H1 (cell line): ENCODE data around the gene LCOR. TPM values are rescaled to one million over a fixed set of nuclear protein-coding genes. Genes with fewer than 3 reads are reported as not detected.

ENCODE experiments used
- CTCF ChIA-PET: fragments of 300-600 bp; sonication (Branson Sonifier 250); formaldehyde crosslinking; loops from one replicate; lab custom pipeline; 2021; ENCODE audit not compliant: partially characterized antibody; lab: Charles Lee
- POLR2A ChIA-PET: fragments of 300-600 bp; sonication (Branson Sonifier 250); formaldehyde crosslinking; loops from one replicate; lab custom pipeline; 2021; ENCODE audit warnings: inconsistent platforms; ENCODE audit not compliant: partially characterized antibody; lab: Charles Lee
- DNase-seq, 2 experiments: peaks; one replicate each; pipeline versions ENCODE4 v3.0.0 to v3.0.0-alpha.2; 2010 to 2022; ENCODE audit warnings: low spot score in 2 of 2, low read depth in 1 of 2, mixed read lengths in 1 of 2
- FAIRE-seq: peaks from 2 replicates; lab custom pipeline; 2011; peaks lifted over from hg19 to GRCh38; lab: Jason Lieb, UNC
- H2AFZ ChIP-seq: 2 replicates; pipeline ENCODE4 v1.8.1; 2012; ENCODE audit warnings: low read length, inconsistent platforms
- H2AK5ac ChIP-seq: 2 replicates; pipeline ENCODE4 v1.6.1; 2013; ENCODE audit warnings: low read depth, low read length
- H2BK120ac ChIP-seq: replicated peaks from 2 replicates; pipeline ENCODE3; 2013; ENCODE audit warnings: low read depth, low read length, inconsistent platforms
- H2BK12ac ChIP-seq: 2 replicates; pipeline ENCODE4 v1.6.1; 2013; ENCODE audit warnings: low read depth, low read length
- H2BK15ac ChIP-seq: 2 replicates; pipeline ENCODE4 v1.6.1; 2013; ENCODE audit warnings: low read length
- H2BK20ac ChIP-seq: 2 replicates; pipeline ENCODE4 v1.6.1; 2013; ENCODE audit warnings: low read length
- H2BK5ac ChIP-seq: 2 replicates; pipeline ENCODE4 v1.6.1; 2013; ENCODE audit warnings: low read depth, low read length
- H3K14ac ChIP-seq: 2 replicates; pipeline ENCODE4 v1.6.1; 2013; ENCODE audit warnings: inconsistent platforms; ENCODE audit not compliant: insufficient read length
- H3K18ac ChIP-seq: 2 replicates; pipeline ENCODE4 v1.6.1; 2013; ENCODE audit warnings: low read length; ENCODE audit errors: extremely low read depth
- H3K23ac ChIP-seq: 2 replicates; pipeline ENCODE4 v1.6.1; 2013; ENCODE audit warnings: inconsistent platforms; ENCODE audit not compliant: insufficient read length
- H3K23me2 ChIP-seq: 2 replicates; pipeline ENCODE4 v1.6.1; 2013; ENCODE audit warnings: low read depth, low read length
- H3K27ac ChIP-seq: 2 replicates; pipeline ENCODE4 v1.6.1; 2011; ENCODE audit warnings: low read depth, low read length, inconsistent platforms
- H3K27me3 ChIP-seq, 4 experiments: replicated peaks in 1 of 4; 1 replicate in 1 of 4; 2 replicates in 3 of 4; pipeline versions ENCODE4 v1.6.1 to v1.8.1; 2011 to 2013; ENCODE audit warnings: low read length in 3 of 4, mild to moderate bottlenecking in 3 of 4, inconsistent platforms in 2 of 4, mixed read lengths in 2 of 4, moderate library complexity in 1 of 4; ENCODE audit not compliant: control insufficient read depth in 3 of 4, insufficient read depth in 3 of 4; ENCODE audit errors: extremely low read depth in 1 of 4
- H3K36me3 ChIP-seq, 4 experiments: 2 replicates each; pipeline versions ENCODE4 v1.6.1 to v1.8.1; 2011 to 2013; ENCODE audit warnings: mild to moderate bottlenecking in 4 of 4, low read length in 3 of 4, moderate library complexity in 2 of 4, control low read depth in 1 of 4, inconsistent platforms in 1 of 4; ENCODE audit not compliant: insufficient read depth in 4 of 4, control insufficient read depth in 2 of 4
- H3K4ac ChIP-seq: replicated peaks from 2 replicates; pipeline ENCODE3; 2013; ENCODE audit warnings: low read length, low read depth, mixed read lengths, inconsistent platforms; ENCODE audit not compliant: insufficient read length
- H3K4me1 ChIP-seq, 4 experiments: replicated peaks in 1 of 4; 1 replicate in 1 of 4; 2 replicates in 3 of 4; pipeline versions ENCODE4 v1.6.1 to v1.8.1; 2011 to 2013; ENCODE audit warnings: low read length in 3 of 4, inconsistent platforms in 2 of 4, mixed read lengths in 1 of 4; ENCODE audit not compliant: insufficient read depth in 4 of 4, control insufficient read depth in 3 of 4
- H3K4me2 ChIP-seq, 2 experiments: 2 replicates each; pipeline versions ENCODE4 v1.6.1 to v1.8.1; 2011 to 2013; ENCODE audit warnings: low read depth in 2 of 2, low read length in 2 of 2, control low read depth in 1 of 2, inconsistent platforms in 1 of 2, mild to moderate bottlenecking in 1 of 2; ENCODE audit not compliant: insufficient read depth in 1 of 2
- H3K4me3 ChIP-seq, 4 experiments: fragments of 200-600, 300-600 bp in 1 of 4; sonication (generic), shearing (Covaris generic), sonication (Bioruptor Twin) in 1 of 4; 2 replicates each; pipeline versions ENCODE4 v1.5.1 to v1.8.1; 2011 to 2016; ENCODE audit warnings: low read length in 4 of 4, low read depth in 3 of 4, control low read depth in 2 of 4, inconsistent platforms in 2 of 4, mild to moderate bottlenecking in 2 of 4, mixed read lengths in 1 of 4, moderate library complexity in 1 of 4; ENCODE audit not compliant: insufficient read depth in 2 of 4; ENCODE audit errors: extremely low read depth in 1 of 4
- H3K56ac ChIP-seq: replicated peaks from 2 replicates; pipeline ENCODE3; 2013; ENCODE audit warnings: low read depth, mild to moderate bottlenecking, mixed read lengths, low read length, inconsistent platforms; ENCODE audit not compliant: insufficient read length
- H3K79me1 ChIP-seq: 2 replicates; pipeline ENCODE4 v1.6.1; 2013; ENCODE audit warnings: low read depth, low read length, control low read depth
- H3K79me2 ChIP-seq, 2 experiments: 2 replicates each; pipeline versions ENCODE4 v1.6.1 to v1.8.1; 2012 to 2013; ENCODE audit warnings: low read length in 2 of 2, mild to moderate bottlenecking in 2 of 2, inconsistent platforms in 1 of 2; ENCODE audit not compliant: insufficient read depth in 2 of 2, control insufficient read depth in 1 of 2
- H3K9ac ChIP-seq, 4 experiments: replicated peaks in 1 of 4; 1 replicate in 1 of 4; 2 replicates in 3 of 4; pipeline versions ENCODE4 v1.6.1 to v1.8.1; 2011 to 2013; ENCODE audit warnings: low read depth in 3 of 4, low read length in 3 of 4, control low read depth in 2 of 4, mild to moderate bottlenecking in 2 of 4, moderate library complexity in 2 of 4, inconsistent platforms in 1 of 4; ENCODE audit errors: extremely low read depth in 1 of 4
- H3K9me3 ChIP-seq, 2 experiments: 2 replicates each; pipeline versions ENCODE4 v1.6.1 to v1.8.1; 2012 to 2013; ENCODE audit warnings: mild to moderate bottlenecking in 2 of 2, moderate library complexity in 2 of 2, control low read depth in 1 of 2, inconsistent platforms in 1 of 2, low read depth in 1 of 2, low read length in 1 of 2, mixed read lengths in 1 of 2; ENCODE audit not compliant: insufficient read depth in 2 of 2
- H4K20me1 ChIP-seq, 2 experiments: replicated peaks in 1 of 2; 2 replicates each; pipeline versions ENCODE3 to v1.8.1; 2011 to 2013; ENCODE audit warnings: inconsistent platforms in 2 of 2, low read length in 2 of 2, mild to moderate bottlenecking in 1 of 2; ENCODE audit not compliant: insufficient read depth in 2 of 2, control insufficient read depth in 1 of 2
- H4K5ac ChIP-seq: 2 replicates; pipeline ENCODE4 v1.6.1; 2013; ENCODE audit warnings: low read length, low read depth, mixed read lengths, inconsistent platforms; ENCODE audit not compliant: insufficient read length
- H4K8ac ChIP-seq: 2 replicates; pipeline ENCODE4 v1.8.0; 2013; ENCODE audit warnings: mild to moderate bottlenecking, moderate library complexity, low read length, inconsistent platforms; ENCODE audit not compliant: insufficient read depth; ENCODE audit errors: extremely low read depth
- H4K91ac ChIP-seq: replicated peaks from 2 replicates; pipeline ENCODE3; 2013; ENCODE audit warnings: low read length, mixed read lengths, inconsistent platforms; ENCODE audit not compliant: insufficient read length
- CBX5 ChIP-seq: fragments of 300-800, 300-1000 bp; sonication (generic); IDR thresholded peaks from 2 replicates; pipeline ENCODE4 v1.7.1; 2016; ENCODE audit warnings: antibody characterized with exemption, low read length, low read depth
- CREB1 ChIP-seq: IDR thresholded peaks from 2 replicates; pipeline ENCODE4 v1.6.1; 2012; ENCODE audit warnings: inconsistent platforms
- EGR1 ChIP-seq: IDR thresholded peaks from 2 replicates; pipeline ENCODE4 v1.6.1; 2011; ENCODE audit warnings: low read depth, low read length, borderline replicate concordance
- POLR2AphosphoS5 ChIP-seq: IDR thresholded peaks from 2 replicates; pipeline ENCODE4 v1.6.1; 2011; ENCODE audit warnings: low read depth, low read length
- POU5F1 ChIP-seq: IDR thresholded peaks from 2 replicates; pipeline ENCODE4 v1.6.1; 2011; ENCODE audit warnings: low read depth, mild to moderate bottlenecking, low read length, moderate library complexity
- RNF2 ChIP-seq: fragments of 200-900, 300-1000 bp; sonication (generic); IDR thresholded peaks from 2 replicates; pipeline ENCODE4 v1.7.1; 2016; ENCODE audit warnings: borderline replicate concordance, low read depth, mild to moderate bottlenecking, antibody characterized with exemption, low read length; ENCODE audit not compliant: poor library complexity, severe bottlenecking; ENCODE audit errors: missing control alignments
- WGBS, 2 experiments: shearing (Covaris generic) in 1 of 2; methylation state at CpG; one replicate each; pipeline versions ENCODE4 v1.1.6 to v1.1.7; 2013 to 2015; ENCODE audit warnings: low lambda C conversion rate in 2 of 2, mixed read lengths in 2 of 2, inconsistent platforms in 1 of 2, low coverage in 1 of 2, missing lambda C conversion rate in 1 of 2; ENCODE audit not compliant: insufficient replicate concordance in 2 of 2, insufficient coverage in 1 of 2, insufficient read length in 1 of 2; ENCODE audit errors: extremely low coverage in 1 of 2, missing lambda C conversion rate in 1 of 2; 5-methylcytosine and 5-hydroxymethylcytosine counted together
- polyA plus RNA-seq, 7 experiments: library from polyadenylated mRNA; depleted of rRNA in 3 of 7; stranded (reverse) in 5 of 7; unstranded in 2 of 7; fragments of >200 nt in 5 of 7; fragments of 200-250 nt in 2 of 7; gene quantifications; 1 replicate in 5 of 7; 2 replicates in 1 of 7; 4 replicates in 1 of 7; pipeline versions ENCODE4 v1.2.1 to v1.2.3, GENCODE V29; 2011 to 2013; ENCODE audit warnings: missing spikeins in 2 of 7, mixed read lengths in 2 of 7
- total RNA-seq: library from RNA; stranded (reverse); fragmentation: NEBNext Ultra II Directional; extraction: Animal tissue kit (Norgen Biotek cat#: 25700); gene quantifications from 2 replicates; pipeline ENCODE4 v1.2.1, GENCODE V29; 2021

Gene LCOR
- total and polyA plus RNA-seq, 2 of the 8 experiments (the other 6 are each of a cell fraction or from before 2014, with no cell fraction given) = 4.7 to 25.5 TPM

GRCh38 chr10:97006364-97006763 lies 174.3 kb downstream of the LCOR start:
- Histone ChIP-seq H3K4ac (no peak overlapping the region), H2AFZ (no peak overlapping the region), H3K9me3 (no peaks in the 10 kb centered on the region), H2BK120ac (no peak overlapping the region), H4K20me1 (no peaks in the 10 kb centered on the region), H2BK15ac (no peak overlapping the region), H3K23ac (no peak overlapping the region), H3K79me2 (no peaks in the 10 kb centered on the region), H2BK20ac (no peak overlapping the region), H3K23me2 (peaks cover 1% of the 10 kb centered on the region; the same call in 1 of the 2 replicates), H2AK5ac (no peak overlapping the region), H4K8ac (no peak overlapping the region; the same call in 1 of the 2 replicates), H4K5ac (no peak overlapping the region), H3K4me1 (peaks cover 0 to 4% (median 1%) of the 10 kb centered on the region in 4 experiments; a peak in 4 of 7 replicates), H3K27me3 (no peaks in the 10 kb centered on the region), H3K27ac (no peak overlapping the region), H3K9ac (no peak overlapping the region), H2BK5ac (no peak overlapping the region), H3K18ac (no peak overlapping the region), H3K56ac (no peak overlapping the region), H3K4me3 (no peak overlapping the region), H2BK12ac (no peak overlapping the region), H3K4me2 (no peak overlapping the region), H3K36me3 (no peaks in the 10 kb centered on the region), H4K91ac (no peak overlapping the region), H3K79me1 (no peaks in the 10 kb centered on the region), H3K14ac (no peak overlapping the region)
- FAIRE-seq (no peak), DNase-seq (no peak)
- POLR2A ChIA-PET = no interaction called here
- CTCF ChIA-PET = interaction anchor here (1.2 kb wide), 1 partner anchor 12 kb away, joined by 3 read pairs; no protein-coding TSS in a partner anchor
- WGBS, 2 experiments = 88% methylated on average over 6 of the region's 6 CpGs; no CpG with 5 or more reads in 1 of the 2 experiments
- TF ChIP-seq POLR2AphosphoS5 (no peak), RNF2 (no peak), EGR1 (no peak), CREB1 (no peak), CBX5 (no peak), POU5F1 (no peak)
